ENCODE measurements around the gene ZNF350.

GRCh38 chr19:52010674-52011073, 24.0 kb upstream of the ZNF350 start:
- TF ChIP-seq CTCF (IDR thresholded peaks at IDR 0.05) (no peak), EZH2 (IDR thresholded peaks at IDR 0.05; ENCODE audit: borderline replicate concordance, insufficient read depth, low read depth, low read length, poor library complexity, severe bottlenecking) (no peak)
